Brain microvascular endothelial cell (primary cell): ENCODE data around the gene XPNPEP2.

Experiments
- DNase-seq: peaks from one replicate; pipeline ENCODE4 v3.0.0-alpha.2; 2020
- H3K27ac ChIP-seq: fragments of 250-450 bp; sonication (Bioruptor Pico); 2 replicates; pipeline ENCODE4 v1.5.1; 2020; ENCODE audit warnings: mild to moderate bottlenecking, moderate library complexity
- H3K27me3 ChIP-seq: fragments of 250-450 bp; sonication (Bioruptor Pico); replicated peaks from 2 replicates; pipeline ENCODE4 v1.5.1; 2020; ENCODE audit warnings: mild to moderate bottlenecking
- H3K36me3 ChIP-seq: fragments of 250-450 bp; sonication (Bioruptor Pico); replicated peaks from 2 replicates; pipeline ENCODE4 v1.5.1; 2020; ENCODE audit warnings: mild to moderate bottlenecking
- H3K4me3 ChIP-seq: 2 replicates; pipeline ENCODE4 v1.5.1; 2011; ENCODE audit warnings: low read depth, mild to moderate bottlenecking, control low read depth, low read length, moderate library complexity
- CTCF ChIP-seq: IDR thresholded peaks from 2 replicates; pipeline ENCODE4 v1.5.1; 2011; ENCODE audit warnings: low read depth, mild to moderate bottlenecking, moderate library complexity, low read length, control low read depth, inconsistent platforms; ENCODE audit errors: missing control alignments
- in situ Hi-C: cut with HindIII; loops from 2 replicates; pipeline ENCODE4 v1.10.0; 2017; ENCODE audit warnings: low sequenced_read_pairs, low pct_ligation_motif_present

XPNPEP2 gene

DNA sequence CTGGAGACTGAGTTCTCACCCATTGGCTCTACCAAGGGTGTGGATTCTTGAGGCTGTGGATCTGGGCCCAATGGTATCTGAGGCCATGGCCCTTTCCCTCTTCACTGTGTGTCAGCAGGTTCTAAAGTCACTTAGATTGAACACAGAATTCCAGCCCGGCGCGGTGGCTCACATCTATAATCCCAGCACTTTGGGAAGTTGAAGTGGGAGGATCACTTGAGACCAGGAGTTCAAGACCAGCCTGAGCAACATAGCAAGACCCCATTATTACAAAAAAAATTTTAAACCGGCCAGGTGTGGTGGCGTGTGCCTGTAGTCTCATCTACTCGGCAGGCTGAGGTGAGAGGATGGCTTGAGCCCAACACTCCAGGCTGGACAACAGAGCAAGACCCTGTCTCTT lies 18.0 kb upstream of the XPNPEP2 start:
- Histone ChIP-seq H3K27ac (no peak overlapping the region), H3K27me3 (no peaks in the 10 kb centered on the region), H3K4me3 (no peak overlapping the region), H3K36me3 (no peaks in the 10 kb centered on the region)
- in situ Hi-C loops: no loop called here
- no peak for TF ChIP-seq CTCF
- DNase-seq: no peak

DNA sequence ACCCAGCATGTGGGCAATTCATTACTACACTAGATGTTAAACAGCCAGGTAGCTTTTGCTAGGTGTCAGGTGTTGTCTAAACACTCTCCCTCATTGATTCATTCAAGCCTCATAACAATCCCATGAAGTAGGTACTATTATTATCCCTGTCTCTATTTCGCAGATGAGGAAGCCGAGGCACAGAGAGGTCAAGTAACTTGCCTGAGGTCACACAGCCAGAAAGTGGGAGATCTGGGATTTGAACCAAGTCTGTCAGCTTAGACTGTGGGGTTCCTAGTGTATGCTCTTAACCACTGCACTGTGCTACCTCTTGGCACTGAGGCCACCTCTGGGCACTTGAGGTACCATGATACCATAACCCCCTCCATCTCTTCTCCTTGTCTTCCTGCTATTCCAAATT lies 17.4 kb upstream of the XPNPEP2 start:
- no peaks in the 10 kb centered on the region for H3K36me3 ChIP-seq
- in situ Hi-C loops: no loop called here
- H3K4me3 ChIP-seq: no peak overlapping the region
- no peak overlapping the region for H3K27ac ChIP-seq
- H3K27me3 ChIP-seq: no peaks in the 10 kb centered on the region
- no peak for TF ChIP-seq CTCF
- no peak for DNase-seq

GRCh38 chrX:129721870-129722269 lies 16.9 kb upstream of the XPNPEP2 start:
- Histone ChIP-seq H3K27ac (no peak overlapping the region), H3K36me3 (no peaks in the 10 kb centered on the region), H3K27me3 (no peaks in the 10 kb centered on the region), H3K4me3 (no peak overlapping the region)
- no peak for DNase-seq
- TF ChIP-seq CTCF: no peak
- in situ Hi-C loops: no loop called here

GRCh38 chrX:129723511-129723910 lies 15.3 kb upstream of the XPNPEP2 start:
- Histone ChIP-seq H3K4me3 (no peak overlapping the region), H3K27ac (no peak overlapping the region), H3K36me3 (no peaks in the 10 kb centered on the region), H3K27me3 (no peaks in the 10 kb centered on the region)
- in situ Hi-C loops: no loop called here
- no peak for TF ChIP-seq CTCF
- no peak for DNase-seq

GRCh38 chrX:129724754-129725153 lies 14.0 kb upstream of the XPNPEP2 start:
- no peak overlapping the region for H3K27ac ChIP-seq
- in situ Hi-C loops: no loop called here
- no peaks in the 10 kb centered on the region for H3K27me3 ChIP-seq
- H3K4me3 ChIP-seq: no peak overlapping the region
- no peak for DNase-seq
- no peaks in the 10 kb centered on the region for H3K36me3 ChIP-seq
- no peak for TF ChIP-seq CTCF

DNA sequence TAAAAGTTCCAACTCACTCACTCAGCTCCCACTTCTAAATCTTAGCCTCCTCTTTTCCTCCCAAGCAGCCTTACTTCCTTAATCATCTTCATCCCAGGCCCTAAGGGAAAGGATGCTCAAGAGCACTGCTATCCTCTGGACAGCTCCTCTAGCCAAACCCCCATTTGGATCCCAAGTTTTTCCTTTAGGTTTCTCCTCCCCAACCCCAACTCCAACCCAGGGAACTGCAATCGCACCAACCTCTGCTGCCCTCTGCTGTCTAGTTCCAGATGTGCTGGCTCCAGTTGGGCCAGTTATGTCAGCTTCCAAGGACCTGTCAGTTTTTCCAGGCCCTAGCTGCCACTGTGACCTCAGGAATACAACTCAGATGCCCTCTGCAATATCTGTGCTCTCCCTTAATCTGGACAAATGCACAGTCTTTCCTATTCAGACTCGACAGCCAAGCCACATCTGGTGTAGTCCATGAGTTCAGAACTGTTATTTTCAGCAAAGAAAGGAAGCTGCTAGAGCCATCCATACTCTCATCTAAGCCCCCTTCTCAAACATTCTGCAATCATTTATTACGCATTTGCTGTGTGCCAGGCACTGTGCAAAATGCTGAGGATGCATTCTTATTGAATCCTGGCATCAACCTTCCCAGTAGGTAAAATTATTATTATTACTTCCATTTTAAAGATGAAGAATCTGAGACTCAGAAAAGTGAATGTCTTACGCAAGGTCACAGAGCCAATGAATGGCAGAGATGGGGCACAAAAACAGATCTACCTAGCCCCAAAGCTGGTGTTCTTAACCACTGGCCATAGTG lies 12.3 kb upstream of the XPNPEP2 start:
- Histone ChIP-seq H3K27me3 (no peaks in the 10 kb centered on the region), H3K4me3 (no peak overlapping the region), H3K27ac (no peak overlapping the region), H3K36me3 (no peaks in the 10 kb centered on the region)
- peak; percentile 83 for TF ChIP-seq CTCF
- peak; percentile 51 for DNase-seq
- in situ Hi-C loops: no loop called here
